ENCODE data around the gene AHDC1.

DNA sequence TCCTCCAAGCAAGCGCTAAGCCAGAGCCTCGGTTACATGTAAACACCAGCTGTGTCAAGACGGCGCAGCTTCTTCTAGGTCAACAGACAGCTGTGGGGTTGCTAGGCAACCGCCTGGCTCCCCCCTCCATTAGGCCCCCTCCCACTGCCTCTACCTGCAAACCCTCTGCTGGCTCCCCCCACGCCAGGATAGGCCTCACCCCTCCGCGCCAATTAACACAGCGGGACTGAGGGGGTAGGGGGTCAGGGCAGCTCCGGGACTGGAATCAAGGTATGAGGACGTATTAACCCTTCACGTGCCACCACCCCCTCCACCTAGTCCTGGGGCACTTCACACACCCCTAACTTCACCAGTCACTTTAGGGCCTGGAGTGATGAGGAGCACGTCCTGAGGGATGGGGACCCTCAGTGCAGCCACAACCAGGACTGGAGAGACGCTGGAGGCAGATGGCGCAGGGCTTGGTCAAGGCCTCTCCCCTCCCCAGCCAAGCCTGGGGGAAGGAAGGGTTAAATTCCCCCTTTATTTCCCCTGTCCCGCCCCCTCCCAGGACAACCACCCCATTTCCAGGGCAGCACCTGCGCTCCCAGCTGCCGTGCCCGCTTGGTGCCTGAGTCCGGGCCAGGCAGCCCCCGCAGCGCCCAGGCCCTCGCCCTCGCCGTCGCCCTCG is 76.6 kb downstream of the AHDC1 start:
- TF ChIP-seq, protein P1, sequence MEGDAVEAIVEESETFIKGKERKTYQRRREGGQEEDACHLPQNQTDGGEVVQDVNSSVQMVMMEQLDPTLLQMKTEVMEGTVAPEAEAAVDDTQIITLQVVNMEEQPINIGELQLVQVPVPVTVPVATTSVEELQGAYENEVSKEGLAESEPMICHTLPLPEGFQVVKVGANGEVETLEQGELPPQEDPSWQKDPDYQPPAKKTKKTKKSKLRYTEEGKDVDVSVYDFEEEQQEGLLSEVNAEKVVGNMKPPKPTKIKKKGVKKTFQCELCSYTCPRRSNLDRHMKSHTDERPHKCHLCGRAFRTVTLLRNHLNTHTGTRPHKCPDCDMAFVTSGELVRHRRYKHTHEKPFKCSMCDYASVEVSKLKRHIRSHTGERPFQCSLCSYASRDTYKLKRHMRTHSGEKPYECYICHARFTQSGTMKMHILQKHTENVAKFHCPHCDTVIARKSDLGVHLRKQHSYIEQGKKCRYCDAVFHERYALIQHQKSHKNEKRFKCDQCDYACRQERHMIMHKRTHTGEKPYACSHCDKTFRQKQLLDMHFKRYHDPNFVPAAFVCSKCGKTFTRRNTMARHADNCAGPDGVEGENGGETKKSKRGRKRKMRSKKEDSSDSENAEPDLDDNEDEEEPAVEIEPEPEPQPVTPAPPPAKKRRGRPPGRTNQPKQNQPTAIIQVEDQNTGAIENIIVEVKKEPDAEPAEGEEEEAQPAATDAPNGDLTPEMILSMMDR (conservative IDR thresholded peaks at IDR 0.05 in 1 of 2, IDR thresholded peaks at IDR 0.05 in 1 of 2; ENCODE audit: low read depth in 1 of 2, low read length in 2 of 2), result no peak
- TF ChIP-seq EZH2 (IDR thresholded peaks at IDR 0.05; ENCODE audit: low read length, missing control alignments), result no peak

Measured in fibroblast of lung (primary cell).